A549 (cell line): ENCODE results near the gene SELENOK.

Experiments
- CBX2 ChIP-seq: fragments of 200-600 bp; sonication (generic); IDR thresholded peaks from 2 replicates; pipeline ENCODE4 v1.6.1; 2016; ENCODE audit warnings: low read depth, mild to moderate bottlenecking, borderline replicate concordance
- ESRRA ChIP-seq: fragments of 150-350 bp; IDR thresholded peaks from 2 replicates; pipeline ENCODE4 v1.6.1; 2014; ENCODE audit warnings: mild to moderate bottlenecking, low read length, borderline replicate concordance
- KDM5A ChIP-seq: fragments of 200-600 bp; sonication (generic); IDR thresholded peaks from 2 replicates; pipeline ENCODE4 v1.6.1; 2016; ENCODE audit warnings: antibody characterized with exemption, mild to moderate bottlenecking
- RAD21 ChIP-seq, 2 experiments: fragments of >200 bp in 1 of 2; sonication (Bioruptor Twin) in 1 of 2; formaldehyde crosslinking in 1 of 2; IDR thresholded peaks in 1 of 2; conservative IDR thresholded peaks in 1 of 2; 2 replicates in 1 of 2; 3 replicates in 1 of 2; pipeline ENCODE4 v1.6.1; 2012 to 2018; ENCODE audit warnings: inconsistent platforms in 1 of 2
- RFX5 ChIP-seq: fragments of 450-650 bp; IDR thresholded peaks from 2 replicates; pipeline ENCODE4 v1.7.1; 2014; ENCODE audit warnings: antibody characterized with exemption, mild to moderate bottlenecking, moderate library complexity
- SMC3 ChIP-seq: fragments of >200 bp; sonication (Bioruptor Twin); formaldehyde crosslinking; IDR thresholded peaks from 3 replicates; pipeline ENCODE4 v1.6.1; 2018; ENCODE audit warnings: inconsistent platforms
- TF ChIP-seq, protein P1 (sequence below): fragments of >200 bp; sonication (Bioruptor Twin); formaldehyde crosslinking; IDR thresholded peaks from 3 replicates; pipeline ENCODE4 v1.5.1; 2016
- TF ChIP-seq, protein P2 (sequence below): fragments of 150-350 bp; IDR thresholded peaks from 2 replicates; pipeline ENCODE4 v1.6.1; 2014; ENCODE audit warnings: low read depth, mild to moderate bottlenecking, low read length
- TF ChIP-seq, protein P3 (sequence below): IDR thresholded peaks from 2 replicates; pipeline ENCODE4 v1.6.1; 2012

DNA sequence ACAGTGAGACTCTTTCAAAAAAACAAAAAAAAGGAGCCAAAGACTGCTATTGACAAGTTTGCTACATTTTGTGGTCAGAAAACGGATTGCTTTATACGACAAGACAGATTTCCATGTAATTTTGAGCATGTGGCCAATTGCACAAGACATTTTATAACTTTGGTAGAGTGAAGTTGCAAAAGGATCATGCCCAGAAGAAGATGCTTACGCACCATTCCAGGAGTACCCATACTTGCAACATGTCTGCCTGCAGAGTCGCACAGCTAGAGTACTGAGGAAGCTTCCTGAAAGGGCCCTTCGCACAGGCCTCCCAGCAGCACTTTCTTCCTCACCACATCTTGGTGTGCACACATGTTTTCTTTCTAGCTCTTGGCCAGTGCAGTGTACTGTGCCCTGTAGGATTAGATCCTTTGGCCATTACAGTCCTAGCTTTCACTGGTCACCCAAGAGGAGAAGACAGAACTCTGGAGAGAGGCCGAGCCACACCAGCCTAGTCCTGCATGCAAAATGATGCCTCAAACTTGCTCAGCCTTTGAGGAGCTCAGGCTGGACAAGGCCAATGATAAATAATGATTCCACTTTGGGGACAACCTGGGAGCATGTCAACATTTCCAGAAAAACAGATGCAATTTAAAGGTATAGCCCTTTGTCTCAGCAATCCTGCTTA lies 57.1 kb downstream of the SELENOK start:
- TF ChIP-seq, protein P1, sequence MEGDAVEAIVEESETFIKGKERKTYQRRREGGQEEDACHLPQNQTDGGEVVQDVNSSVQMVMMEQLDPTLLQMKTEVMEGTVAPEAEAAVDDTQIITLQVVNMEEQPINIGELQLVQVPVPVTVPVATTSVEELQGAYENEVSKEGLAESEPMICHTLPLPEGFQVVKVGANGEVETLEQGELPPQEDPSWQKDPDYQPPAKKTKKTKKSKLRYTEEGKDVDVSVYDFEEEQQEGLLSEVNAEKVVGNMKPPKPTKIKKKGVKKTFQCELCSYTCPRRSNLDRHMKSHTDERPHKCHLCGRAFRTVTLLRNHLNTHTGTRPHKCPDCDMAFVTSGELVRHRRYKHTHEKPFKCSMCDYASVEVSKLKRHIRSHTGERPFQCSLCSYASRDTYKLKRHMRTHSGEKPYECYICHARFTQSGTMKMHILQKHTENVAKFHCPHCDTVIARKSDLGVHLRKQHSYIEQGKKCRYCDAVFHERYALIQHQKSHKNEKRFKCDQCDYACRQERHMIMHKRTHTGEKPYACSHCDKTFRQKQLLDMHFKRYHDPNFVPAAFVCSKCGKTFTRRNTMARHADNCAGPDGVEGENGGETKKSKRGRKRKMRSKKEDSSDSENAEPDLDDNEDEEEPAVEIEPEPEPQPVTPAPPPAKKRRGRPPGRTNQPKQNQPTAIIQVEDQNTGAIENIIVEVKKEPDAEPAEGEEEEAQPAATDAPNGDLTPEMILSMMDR = no peak
- TF ChIP-seq, protein P2, sequence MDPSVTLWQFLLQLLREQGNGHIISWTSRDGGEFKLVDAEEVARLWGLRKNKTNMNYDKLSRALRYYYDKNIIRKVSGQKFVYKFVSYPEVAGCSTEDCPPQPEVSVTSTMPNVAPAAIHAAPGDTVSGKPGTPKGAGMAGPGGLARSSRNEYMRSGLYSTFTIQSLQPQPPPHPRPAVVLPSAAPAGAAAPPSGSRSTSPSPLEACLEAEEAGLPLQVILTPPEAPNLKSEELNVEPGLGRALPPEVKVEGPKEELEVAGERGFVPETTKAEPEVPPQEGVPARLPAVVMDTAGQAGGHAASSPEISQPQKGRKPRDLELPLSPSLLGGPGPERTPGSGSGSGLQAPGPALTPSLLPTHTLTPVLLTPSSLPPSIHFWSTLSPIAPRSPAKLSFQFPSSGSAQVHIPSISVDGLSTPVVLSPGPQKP = no peak
- TF ChIP-seq SMC3 (no peak), CBX2 (no peak), RFX5 (no peak), RAD21 (conservative IDR thresholded peaks at IDR 0.05 in 1 of 2, IDR thresholded peaks at IDR 0.05 in 1 of 2) (no peak), KDM5A (no peak), ESRRA (no peak)
- TF ChIP-seq, protein P3, sequence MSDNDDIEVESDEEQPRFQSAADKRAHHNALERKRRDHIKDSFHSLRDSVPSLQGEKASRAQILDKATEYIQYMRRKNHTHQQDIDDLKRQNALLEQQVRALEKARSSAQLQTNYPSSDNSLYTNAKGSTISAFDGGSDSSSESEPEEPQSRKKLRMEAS = no peak
